Endometrial microvascular endothelial cells (primary cell): ENCODE results near the gene MMS19. TPM values are rescaled to one million over a fixed set of nuclear protein-coding genes. Genes with fewer than 3 reads are reported as not detected.
"Not testable (repeated sequence)": the region's sequence is repeated elsewhere in the genome, so short reads cannot be mapped to it uniquely, and the experiment has no call there.

Experiments
- in situ Hi-C: cut with HindIII; loops from 2 replicates; pipeline ENCODE4 v1.10.0; 2017; ENCODE audit warnings: low sequenced_read_pairs, low pct_unique_long_range_greater_than_20kb; ENCODE audit errors: inconsistent ontology term
- total RNA-seq: library from RNA; depleted of rRNA; stranded (reverse); fragments of >200 nt; gene quantifications from one replicate; pipeline ENCODE4 v1.2.3, GENCODE V29; 2015; ENCODE audit errors: inconsistent ontology term

MMS19 gene
- total RNA-seq, 1 donor from 2014 or later, result 91.4 TPM

- in situ Hi-C loops, result no loop called here
These were observed 17.2 kb downstream of the MMS19 start for GRCh38 chr10:97481071-97481470.

DNA sequence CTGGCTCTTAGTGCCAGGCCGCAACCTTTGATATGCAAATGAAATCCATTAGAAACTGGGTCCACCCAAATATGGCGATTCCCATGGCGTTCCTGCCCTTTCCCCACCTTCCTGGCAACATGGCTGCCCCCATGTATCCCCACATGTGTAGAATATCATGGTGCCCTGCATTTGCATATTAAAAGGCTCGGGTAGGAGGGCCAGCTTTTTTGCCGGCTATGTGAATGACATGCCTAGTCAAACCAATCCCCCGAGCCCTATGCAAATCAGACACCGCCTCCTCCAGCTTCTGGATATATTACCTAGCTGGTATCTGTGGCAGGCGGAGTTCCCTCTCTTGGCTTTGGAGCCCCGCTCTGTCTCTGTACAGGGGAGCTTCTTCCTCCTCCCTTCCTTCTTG, 18.3 kb downstream of the MMS19 start:
- in situ Hi-C loops, result no loop called here

DNA sequence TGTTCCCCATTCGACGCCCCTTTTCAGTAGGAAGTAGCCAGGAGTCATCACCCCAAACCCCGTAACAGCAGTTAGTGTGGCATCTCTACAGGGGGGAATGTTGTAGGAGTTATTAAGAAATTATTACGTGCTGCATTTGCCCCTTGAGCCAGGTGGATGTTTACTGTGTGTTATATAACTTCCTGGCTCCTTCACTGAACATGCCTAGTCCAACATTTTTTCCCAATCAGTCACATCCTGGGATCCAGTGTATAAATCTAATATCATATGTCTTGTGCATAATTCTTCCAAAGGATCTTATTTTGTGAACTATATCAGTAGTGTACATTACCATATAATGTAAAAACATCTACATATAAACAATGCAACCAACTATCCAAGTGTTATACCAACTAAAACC, 18.8 kb downstream of the MMS19 start:
- in situ Hi-C loops, result not testable (repeated sequence)

- in situ Hi-C loops, result no loop called here
These were observed 22.2 kb downstream of the MMS19 start for GRCh38 chr10:97475936-97476594.

DNA sequence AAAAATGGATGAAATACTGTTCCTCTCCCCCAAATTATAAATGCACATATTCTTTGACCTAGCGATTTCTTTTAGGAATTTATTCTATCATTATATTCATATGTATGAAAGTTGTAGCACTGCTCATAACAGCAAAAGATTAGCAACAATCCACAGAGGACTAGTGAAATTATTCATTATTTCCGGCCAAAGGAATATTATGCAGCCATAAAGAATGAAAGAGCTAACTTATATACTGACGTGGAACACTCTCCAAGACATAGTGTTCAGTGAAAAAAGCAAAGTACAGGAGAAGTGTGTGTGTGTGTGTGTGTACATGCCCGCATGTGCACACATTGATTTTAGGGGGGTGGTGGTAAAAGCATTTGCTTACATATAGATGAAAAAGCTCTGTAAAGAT, 23.3 kb downstream of the MMS19 start:
- in situ Hi-C loops, result no loop called here

- in situ Hi-C loops, result not testable (repeated sequence)
These were observed 29.4 kb downstream of the MMS19 start for GRCh38 chr10:97468781-97469180.

DNA sequence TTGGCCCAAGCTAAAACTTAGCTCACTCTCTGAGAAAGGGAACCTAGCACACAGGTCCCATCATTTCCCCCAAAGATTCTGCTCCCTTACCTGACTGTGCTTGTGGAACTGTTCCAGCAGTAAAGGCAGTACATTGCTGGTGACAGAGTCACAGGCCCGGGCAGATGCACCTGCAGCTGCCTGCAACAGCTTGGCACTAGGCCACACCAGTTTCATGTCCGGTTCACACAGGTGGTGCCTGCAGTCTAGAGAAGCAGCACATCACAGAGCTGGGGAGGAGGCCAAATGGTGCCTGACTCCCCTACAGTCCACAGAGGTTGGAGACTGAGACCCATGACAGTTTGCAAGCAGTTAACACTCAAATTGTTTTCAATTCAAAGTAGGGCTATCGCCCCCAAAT, 30.1 kb downstream of the MMS19 start:
- in situ Hi-C loops, result no loop called here

- in situ Hi-C loops, result no loop called here
These were observed 31.5 kb downstream of the MMS19 start for GRCh38 chr10:97466755-97467154.

- in situ Hi-C loops, result no loop called here
These were observed 32.2 kb downstream of the MMS19 start for GRCh38 chr10:97465982-97466381.

- in situ Hi-C loops, result no loop called here
These were observed 34.0 kb downstream of the MMS19 start for GRCh38 chr10:97464226-97464625.

DNA sequence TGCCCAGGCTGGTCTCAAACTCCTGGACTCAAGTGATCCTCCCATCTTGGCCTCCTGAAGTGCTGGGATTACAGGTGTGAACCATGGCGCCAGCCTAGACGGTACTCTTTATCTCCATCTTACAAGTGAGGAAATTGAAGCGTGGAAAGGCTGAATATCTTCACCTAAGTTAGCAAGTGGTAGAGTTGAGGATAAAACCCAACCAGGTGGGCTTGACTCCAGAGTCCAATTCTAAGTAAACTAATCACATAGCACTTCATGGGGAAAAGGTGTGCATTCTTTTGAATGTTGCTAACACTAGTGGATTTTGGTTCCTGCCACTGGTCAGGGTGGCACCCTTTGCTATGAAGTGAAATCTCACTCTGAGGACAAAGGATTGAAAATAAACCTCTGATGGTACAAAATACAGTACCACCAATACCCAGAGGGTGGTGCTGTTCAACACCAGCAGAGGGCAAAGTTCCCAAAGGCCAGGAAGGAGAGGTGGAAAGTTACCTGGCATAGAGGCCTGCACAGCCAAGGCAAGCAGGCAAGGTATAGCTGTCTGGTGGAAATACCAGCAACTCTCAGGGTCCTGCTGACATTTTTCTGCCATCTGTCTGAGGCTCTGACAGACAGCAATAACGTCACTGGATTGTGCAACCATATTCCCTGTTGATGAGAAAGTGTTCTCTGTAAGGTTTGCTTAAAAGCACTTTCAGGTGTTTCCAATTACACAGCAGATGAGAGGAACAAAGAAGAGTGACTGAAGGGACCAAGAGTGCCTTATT, 34.7 kb downstream of the MMS19 start:
- in situ Hi-C loops, result no loop called here

DNA sequence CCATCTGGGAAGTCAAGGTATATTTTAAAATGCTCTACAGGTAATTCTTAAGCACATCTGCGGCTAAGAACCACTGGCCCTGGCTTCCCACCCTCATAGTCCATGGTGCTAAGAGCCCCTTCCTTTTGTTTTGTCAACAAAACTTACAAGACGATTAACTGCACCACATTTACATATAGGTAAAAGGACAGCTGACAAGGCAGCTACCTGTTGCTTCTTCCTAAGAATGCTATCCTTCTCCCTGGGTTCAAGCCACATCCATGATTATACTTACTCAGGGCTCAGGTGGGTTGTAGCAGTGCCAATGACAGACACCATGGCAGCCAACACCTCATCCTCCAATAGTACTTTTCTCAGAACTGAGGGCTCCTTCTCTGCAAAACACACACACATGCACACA, 35.9 kb downstream of the MMS19 start:
- in situ Hi-C loops, result no loop called here

GRCh38 chr10:97459933-97460332, 38.3 kb downstream of the MMS19 start:
- in situ Hi-C loops, result no loop called here

GRCh38 chr10:97459111-97459510, 39.1 kb downstream of the MMS19 start:
- in situ Hi-C loops, result no loop called here

GRCh38 chr10:97456686-97457065, 41.5 kb downstream of the MMS19 start:
- in situ Hi-C loops, result no loop called here

DNA sequence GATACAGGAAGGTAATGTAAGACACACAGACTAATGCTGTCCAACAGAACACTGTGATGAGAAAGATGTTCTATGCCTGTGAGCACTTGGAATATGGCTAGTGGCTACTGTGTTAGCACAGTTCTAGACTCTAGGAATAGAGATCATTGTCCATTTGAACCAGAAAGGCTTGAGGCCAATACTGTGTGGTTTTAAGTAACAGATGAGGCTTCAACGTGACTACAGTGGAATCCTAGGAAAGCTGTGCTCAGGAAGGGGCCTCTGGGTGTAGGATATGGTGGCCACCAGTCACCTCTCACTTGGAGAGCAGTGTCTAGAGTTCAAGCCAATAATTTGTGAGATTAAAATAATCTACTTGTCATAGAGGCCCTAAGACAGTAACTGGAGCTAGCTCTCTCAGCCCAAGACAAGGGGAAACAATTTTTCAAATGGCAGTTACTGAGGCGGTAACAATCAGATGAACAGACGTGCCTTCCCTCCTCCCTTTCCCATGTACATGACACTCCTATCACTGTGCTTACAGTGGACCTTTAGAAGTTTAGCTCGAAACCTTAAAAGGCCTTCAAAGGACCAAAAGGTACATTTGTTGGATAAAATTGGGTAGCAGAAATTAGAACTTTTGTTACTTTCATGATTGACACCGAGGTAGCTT, 42.1 kb downstream of the MMS19 start:
- in situ Hi-C loops, result no loop called here

- in situ Hi-C loops, result no loop called here
These were observed 43.7 kb downstream of the MMS19 start for GRCh38 chr10:97454330-97455036.

- in situ Hi-C loops, result no loop called here
These were observed 45.9 kb downstream of the MMS19 start for GRCh38 chr10:97452352-97452751.

DNA sequence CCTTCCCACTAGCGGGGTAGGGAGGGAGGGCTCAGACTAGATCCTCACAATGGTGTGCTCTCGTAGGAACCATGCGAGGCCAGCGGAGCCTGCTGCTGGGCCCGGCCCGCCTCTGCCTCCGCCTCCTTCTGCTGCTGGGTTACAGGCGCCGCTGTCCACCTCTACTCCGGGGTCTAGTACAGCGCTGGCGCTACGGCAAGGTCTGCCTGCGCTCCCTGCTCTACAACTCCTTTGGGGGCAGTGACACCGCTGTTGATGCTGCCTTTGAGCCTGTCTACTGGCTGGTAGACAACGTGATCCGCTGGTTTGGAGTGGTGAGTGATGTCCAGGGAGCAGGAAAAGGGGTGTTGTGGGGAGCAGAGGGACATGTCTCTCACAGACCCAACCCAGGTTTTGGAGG, 46.6 kb downstream of the MMS19 start:
- in situ Hi-C loops, result no loop called here

DNA sequence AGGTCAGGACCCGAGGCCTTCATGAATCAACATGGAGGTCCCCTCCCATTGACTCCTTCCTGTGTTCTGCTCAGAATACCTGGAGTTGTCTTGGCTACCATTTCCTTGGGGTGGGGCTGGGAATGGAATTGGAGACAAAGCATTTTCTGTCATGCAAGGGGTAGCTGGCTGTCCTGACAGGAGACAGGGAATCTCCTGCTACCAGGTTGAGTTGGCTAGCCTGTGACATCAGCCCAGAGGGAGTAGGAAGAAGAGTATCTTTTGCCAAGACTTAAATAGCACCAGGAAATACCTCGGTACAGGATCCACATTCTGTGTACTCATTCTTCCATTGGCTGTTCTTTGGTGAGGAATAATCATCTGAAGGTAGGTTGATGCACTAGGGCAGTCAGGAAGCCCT, 47.4 kb downstream of the MMS19 start:
- in situ Hi-C loops, result no loop called here
